Thoracic aorta (tissue), 2 donors: ENCODE measurements around the gene TRIL. TPM values are rescaled to one million over a fixed set of nuclear protein-coding genes. Genes with fewer than 3 reads are reported as not detected.

Experiments used
- ATAC-seq: fragments of 150-250 bp; one replicate; pipeline ENCODE4 v1.8.0; 2017; ENCODE audit warnings: low read depth; ENCODE audit not compliant: insufficient number of reproducible peaks, low FRiP score
- DNase-seq: peaks from one replicate; pipeline ENCODE4 v3.0.0-alpha.2; 2020; ENCODE audit warnings: low spot score
- H3K27ac ChIP-seq, 2 donors: fragments of 200-600 bp; sonication (generic); 1 replicate in 1 of 2; 2 replicates in 1 of 2; pipeline ENCODE4 v1.5.1; 2016; ENCODE audit warnings: mild to moderate bottlenecking in 2 of 2, moderate library complexity in 2 of 2
- H3K27me3 ChIP-seq: fragments of 200-600 bp; sonication (generic); replicated peaks from 2 replicates; pipeline ENCODE4 v1.6.0; 2016; ENCODE audit warnings: mild to moderate bottlenecking; ENCODE audit not compliant: insufficient read depth
- H3K36me3 ChIP-seq: fragments of 200-600 bp; sonication (generic); one replicate; pipeline ENCODE4 v1.5.1; 2016
- H3K4me1 ChIP-seq, 2 donors: fragments of 200-600 bp; sonication (generic); 1 replicate in 1 of 2; 2 replicates in 1 of 2; pipeline versions ENCODE4 v1.5.1 to v1.6.0; 2016; ENCODE audit warnings: low read depth in 2 of 2, mild to moderate bottlenecking in 1 of 2; ENCODE audit not compliant: control insufficient read depth in 1 of 2
- H3K4me3 ChIP-seq: fragments of 200-600 bp; sonication (generic); 2 replicates; pipeline ENCODE4 v1.5.1; 2016; ENCODE audit warnings: mild to moderate bottlenecking
- H3K9me3 ChIP-seq: fragments of 200-600 bp; sonication (generic); 2 replicates; pipeline ENCODE4 v1.5.1; 2016
- total RNA-seq, 2 donors: library from RNA; depleted of rRNA; stranded (reverse); fragments of >200 nt; gene quantifications; one replicate each; pipeline versions ENCODE4 v1.1.0 to v1.2.3, GENCODE V29; 2016
- TF ChIP-seq, protein P1 (sequence below): fragments of 200-600 bp; sonication (generic); IDR thresholded peaks from one replicate; pipeline ENCODE4 v1.5.1; 2019; ENCODE audit warnings: antibody characterized with exemption

Gene TRIL
- total RNA-seq, 2 donors from 2014 or later, result 0.49 to 2.6 TPM

DNA sequence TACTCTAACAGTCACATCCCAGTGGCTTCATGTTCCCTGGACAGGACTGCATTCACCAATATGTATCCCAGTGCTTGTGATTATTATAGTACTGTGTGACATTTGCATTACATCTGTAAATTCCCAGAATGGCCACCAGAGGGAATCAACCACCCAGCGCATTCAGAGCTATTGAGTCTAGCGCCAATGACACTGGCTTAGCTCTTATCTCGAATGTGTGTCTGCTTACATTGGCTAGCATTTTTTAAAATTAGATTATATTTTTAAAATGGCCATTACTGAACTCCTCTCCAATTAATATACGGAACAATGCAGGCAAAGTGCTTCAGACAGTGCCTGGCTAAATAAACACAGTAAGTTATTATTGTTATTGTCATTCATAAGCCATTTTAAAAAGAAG is 36.3 kb downstream of the TRIL start:
- DNase-seq (no peak), ATAC-seq (peak; percentile 59)
- Histone ChIP-seq H3K36me3 (no peaks in the 10 kb centered on the region), H3K27ac (no peak overlapping the region), H3K9me3 (no peaks in the 10 kb centered on the region), H3K4me1 (peaks cover 0 to 7% of the 10 kb centered on the region in 2 donors), H3K27me3 (no peaks in the 10 kb centered on the region), H3K4me3 (no peak overlapping the region)
- TF ChIP-seq, protein P1, sequence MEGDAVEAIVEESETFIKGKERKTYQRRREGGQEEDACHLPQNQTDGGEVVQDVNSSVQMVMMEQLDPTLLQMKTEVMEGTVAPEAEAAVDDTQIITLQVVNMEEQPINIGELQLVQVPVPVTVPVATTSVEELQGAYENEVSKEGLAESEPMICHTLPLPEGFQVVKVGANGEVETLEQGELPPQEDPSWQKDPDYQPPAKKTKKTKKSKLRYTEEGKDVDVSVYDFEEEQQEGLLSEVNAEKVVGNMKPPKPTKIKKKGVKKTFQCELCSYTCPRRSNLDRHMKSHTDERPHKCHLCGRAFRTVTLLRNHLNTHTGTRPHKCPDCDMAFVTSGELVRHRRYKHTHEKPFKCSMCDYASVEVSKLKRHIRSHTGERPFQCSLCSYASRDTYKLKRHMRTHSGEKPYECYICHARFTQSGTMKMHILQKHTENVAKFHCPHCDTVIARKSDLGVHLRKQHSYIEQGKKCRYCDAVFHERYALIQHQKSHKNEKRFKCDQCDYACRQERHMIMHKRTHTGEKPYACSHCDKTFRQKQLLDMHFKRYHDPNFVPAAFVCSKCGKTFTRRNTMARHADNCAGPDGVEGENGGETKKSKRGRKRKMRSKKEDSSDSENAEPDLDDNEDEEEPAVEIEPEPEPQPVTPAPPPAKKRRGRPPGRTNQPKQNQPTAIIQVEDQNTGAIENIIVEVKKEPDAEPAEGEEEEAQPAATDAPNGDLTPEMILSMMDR, result peak; percentile 87

DNA sequence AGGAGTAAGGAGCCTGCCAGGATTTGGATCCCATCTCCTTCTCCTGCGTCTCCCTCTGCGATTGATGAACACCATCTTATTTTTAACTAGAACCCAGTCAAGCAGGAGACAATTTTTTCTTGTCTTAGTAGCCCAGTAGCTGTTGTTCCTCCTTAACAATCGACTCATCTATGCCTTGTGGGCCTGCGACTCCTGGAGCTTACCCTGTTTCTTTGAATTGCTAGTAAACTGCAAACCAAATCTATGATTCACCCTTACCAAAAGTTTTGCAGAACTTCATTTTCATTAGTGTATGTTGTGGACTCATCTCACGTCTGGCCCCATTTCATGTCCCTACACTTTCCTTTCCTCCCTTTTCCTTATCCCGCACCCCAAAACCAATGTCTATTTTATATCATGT is 37.7 kb downstream of the TRIL start:
- no peak for ATAC-seq
- TF ChIP-seq, protein P1, result no peak
- no peak overlapping the region for H3K4me3 ChIP-seq
- H3K4me1 ChIP-seq, result peaks cover 0 to 7% of the 10 kb centered on the region in 2 donors
- DNase-seq, result no peak
- no peak overlapping the region for H3K27ac ChIP-seq
- no peaks in the 10 kb centered on the region for H3K27me3 ChIP-seq
- H3K9me3 ChIP-seq, result no peaks in the 10 kb centered on the region
- no peaks in the 10 kb centered on the region for H3K36me3 ChIP-seq

DNA sequence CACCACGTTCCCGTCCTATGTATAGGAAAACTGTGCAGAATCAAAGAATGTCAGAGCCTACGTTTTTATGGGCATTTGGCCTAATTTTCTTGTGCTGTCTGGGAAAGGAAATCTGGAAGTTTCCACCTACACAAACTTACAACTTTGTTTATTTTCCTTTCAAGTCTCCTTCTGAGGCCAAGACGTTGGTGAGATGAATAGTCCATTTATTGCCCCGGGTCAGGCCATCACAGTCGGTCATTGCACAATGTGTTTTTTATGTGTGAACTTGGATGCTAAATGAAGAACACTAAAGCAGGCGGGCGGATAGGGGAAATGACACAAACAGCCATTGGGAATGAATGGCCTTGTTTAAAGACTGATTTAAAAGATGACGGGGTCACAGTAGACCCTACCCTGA is 38.6 kb downstream of the TRIL start:
- Histone ChIP-seq H3K4me3 (no peak overlapping the region), H3K27ac (no peak overlapping the region), H3K27me3 (no peaks in the 10 kb centered on the region), H3K4me1 (peaks cover 0 to 7% of the 10 kb centered on the region in 2 donors), H3K9me3 (no peaks in the 10 kb centered on the region), H3K36me3 (no peaks in the 10 kb centered on the region)
- TF ChIP-seq, protein P1, result no peak
- DNase-seq (no peak), ATAC-seq (no peak)

DNA sequence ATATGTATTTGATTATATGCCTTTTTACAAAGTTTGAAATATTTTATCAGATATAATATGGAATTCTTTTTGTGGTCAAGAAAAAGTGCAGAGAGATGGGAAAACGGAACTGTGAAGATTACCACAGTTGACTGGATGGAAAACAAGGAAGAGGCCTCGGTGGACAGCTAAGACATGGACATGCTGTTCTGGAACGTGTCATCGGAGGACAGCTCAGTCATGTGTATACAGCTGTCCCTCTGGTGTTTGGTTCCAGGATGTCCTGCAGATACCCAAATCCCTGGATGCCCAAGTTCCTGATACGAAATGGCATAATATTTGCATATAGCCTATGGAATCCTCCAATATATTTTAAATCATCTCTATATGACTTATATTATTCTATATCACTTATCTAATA is 49.4 kb downstream of the TRIL start:
- Histone ChIP-seq H3K4me1 (no peaks in the 10 kb centered on the region), H3K4me3 (no peak overlapping the region), H3K36me3 (no peaks in the 10 kb centered on the region), H3K27ac (no peak overlapping the region), H3K9me3 (peaks cover 4% of the 10 kb centered on the region), H3K27me3 (no peaks in the 10 kb centered on the region)
- no peak for ATAC-seq
- no peak for DNase-seq
- TF ChIP-seq, protein P1, result no peak

DNA sequence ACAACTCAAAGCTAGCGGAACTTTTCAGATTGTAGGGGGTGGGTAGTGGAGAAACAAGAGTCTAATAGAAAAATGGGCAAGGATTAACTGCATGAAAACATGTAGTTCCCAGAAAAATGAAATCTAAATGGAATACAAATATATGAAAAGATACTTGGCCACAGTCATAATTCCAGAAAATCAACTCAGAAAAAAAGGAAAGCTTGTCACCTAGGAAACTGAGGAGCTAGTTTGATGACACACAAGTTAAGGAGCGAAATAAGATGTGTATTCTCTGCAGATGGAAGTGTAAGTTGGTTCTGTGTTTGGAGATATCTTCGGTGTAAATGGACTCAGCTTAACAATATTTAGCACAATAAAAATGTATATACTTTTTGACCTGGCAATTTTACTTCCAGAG is 52.7 kb downstream of the TRIL start:
- no peaks in the 10 kb centered on the region for H3K36me3 ChIP-seq
- H3K4me1 ChIP-seq, result no peaks in the 10 kb centered on the region
- no peak overlapping the region for H3K27ac ChIP-seq
- no peak for DNase-seq
- no peak overlapping the region for H3K4me3 ChIP-seq
- H3K27me3 ChIP-seq, result no peaks in the 10 kb centered on the region
- H3K9me3 ChIP-seq, result no peaks in the 10 kb centered on the region
- no peak for ATAC-seq
- TF ChIP-seq, protein P1, result no peak
